Left renal cortex interstitium (tissue), 4 donors: ENCODE data around the gene HMCES. TPM values are rescaled to one million over a fixed set of nuclear protein-coding genes. Genes with fewer than 3 reads are reported as not detected.
"Not testable (repeated sequence)": the region's sequence is repeated elsewhere in the genome, so short reads cannot be mapped to it uniquely, and the experiment has no call there.

Experiments
- DNase-seq, 4 donors: peaks; one replicate each; pipeline ENCODE4 v3.0.0-alpha.2; 2013; ENCODE audit warnings: low read depth in 4 of 4, low spot score in 2 of 4, missing footprints in 1 of 4
- polyA plus RNA-seq, 4 donors: library from polyadenylated mRNA; unstranded; fragments of 120-200 nt; gene quantifications; one replicate each; pipeline ENCODE4 v1.2.1, GENCODE V29; 2013; ENCODE audit not compliant: insufficient read length in 4 of 4

HMCES gene
- polyA plus RNA-seq, 4 donors, result 47.3 to 56.5 (median 53.3) TPM

GRCh38 chr3:129343643-129344360, 65.1 kb downstream of the HMCES start:
- no peak for DNase-seq

GRCh38 chr3:129344540-129345220, 66.0 kb downstream of the HMCES start:
- no peak for DNase-seq

- no peak for DNase-seq
These were observed 66.6 kb downstream of the HMCES start for GRCh38 chr3:129345281-129345680.

- no peak for DNase-seq
These were observed 67.3 kb downstream of the HMCES start for GRCh38 chr3:129345971-129346370.

- no peak for DNase-seq
These were observed 68.2 kb downstream of the HMCES start for GRCh38 chr3:129346695-129347457.

GRCh38 chr3:129347458-129347845, 68.8 kb downstream of the HMCES start:
- DNase-seq, result no peak

- no peak for DNase-seq
These were observed 70.1 kb downstream of the HMCES start for GRCh38 chr3:129348734-129349133.

- DNase-seq, result not testable (repeated sequence)
These were observed 70.5 kb downstream of the HMCES start for GRCh38 chr3:129349169-129349568.

- no peak for DNase-seq
These were observed 71.1 kb downstream of the HMCES start for GRCh38 chr3:129349791-129350190.

GRCh38 chr3:129352045-129352444, 73.4 kb downstream of the HMCES start:
- DNase-seq, result no peak

- DNase-seq, result no peak
These were observed 74.2 kb downstream of the HMCES start for GRCh38 chr3:129352650-129353588.

- no peak for DNase-seq
These were observed 74.9 kb downstream of the HMCES start for GRCh38 chr3:129353589-129353941.

Other genes starting within 250 kb of the HMCES start
- 1 to 10 TPM in 2 of 4 donors, under 1 TPM in 2; 0.81 to 1.8 (median 1.2) TPM for gene GP9, start 218.1 kb upstream of the HMCES start, polyA plus RNA-seq
- gene RAB43, start 157.1 kb upstream of the HMCES start, polyA plus RNA-seq, result 1 to 10 TPM; 5.1 to 8.5 (median 7.1) TPM
- 10 to 100 TPM; 43.1 to 55.8 (median 48.9) TPM for gene ISY1, start 117.8 kb upstream of the HMCES start, polyA plus RNA-seq
- 100 to 1,000 TPM; 338 to 467 (median 398) TPM for gene CNBP, start 95.0 kb upstream of the HMCES start, polyA plus RNA-seq
- gene COPG1, start 29.3 kb upstream of the HMCES start, polyA plus RNA-seq, result 100 to 1,000 TPM; 146 to 166 (median 154) TPM
- gene EFCAB12, start 149.8 kb downstream of the HMCES start, polyA plus RNA-seq, result 1 to 10 TPM; 3.0 to 6.0 (median 4.2) TPM
- 10 to 100 TPM; 41.4 to 52.1 (median 46.6) TPM for gene MBD4, start 161.1 kb downstream of the HMCES start, polyA plus RNA-seq
- gene IFT122, start 161.4 kb downstream of the HMCES start, polyA plus RNA-seq, result 10 to 100 TPM; 34.7 to 64.7 (median 57.9) TPM
- under 1 TPM in 3 of 4 donors, not detected in 1; 0.06 to 0.19 (median 0.12) TPM for gene RHO, start 249.8 kb downstream of the HMCES start, polyA plus RNA-seq